Measurements from ENCODE around the gene DNAJC1. TPM values are rescaled to one million over a fixed set of nuclear protein-coding genes. Genes with fewer than 3 reads are reported as not detected.
"Not testable (repeated sequence)": the region's sequence is repeated elsewhere in the genome, so short reads cannot be mapped to it uniquely, and the experiment has no call there.

The DNAJC1 gene
- total RNA-seq, 1 donor from 2014 or later, result 12.0 TPM

- DNase-seq, result no peak
- H3K27ac ChIP-seq (replicated peaks), result no peak overlapping the region
- no peaks in the 10 kb centered on the region for H3K9me3 ChIP-seq (replicated peaks)
- peaks cover 3% of the 10 kb centered on the region for H3K36me3 ChIP-seq
- H3K27me3 ChIP-seq (ENCODE audit: low read depth), result no peaks in the 10 kb centered on the region
- no peaks in the 10 kb centered on the region for H3K4me1 ChIP-seq
- no peak overlapping the region for H3K4me3 ChIP-seq
- intact Hi-C loops (cut with micrococcal nuclease), result no loop called here
- no peak for TF ChIP-seq CTCF (IDR thresholded peaks at IDR 0.05; ENCODE audit: borderline replicate concordance)
Observed at GRCh38 chr10:21860718-21861117, 142.8 kb downstream of the DNAJC1 start.

GRCh38 chr10:21858455-21858854 lies 145.1 kb downstream of the DNAJC1 start:
- Histone ChIP-seq H3K4me3 (no peak overlapping the region), H3K27ac (replicated peaks) (no peak overlapping the region), H3K9me3 (replicated peaks) (no peaks in the 10 kb centered on the region), H3K36me3 (peaks cover 3% of the 10 kb centered on the region), H3K27me3 (ENCODE audit: low read depth) (no peaks in the 10 kb centered on the region), H3K4me1 (no peaks in the 10 kb centered on the region)
- DNase-seq, result no peak
- TF ChIP-seq CTCF (IDR thresholded peaks at IDR 0.05; ENCODE audit: borderline replicate concordance), result no peak
- intact Hi-C loops (cut with micrococcal nuclease), result no loop called here

- intact Hi-C loops (cut with micrococcal nuclease), result no loop called here
- Histone ChIP-seq H3K9me3 (replicated peaks) (peaks cover 34% of the 10 kb centered on the region), H3K4me3 (no peak overlapping the region), H3K4me1 (no peaks in the 10 kb centered on the region), H3K27me3 (ENCODE audit: low read depth) (no peaks in the 10 kb centered on the region), H3K36me3 (peaks cover 18% of the 10 kb centered on the region), H3K27ac (replicated peaks) (no peak overlapping the region)
- no peak for TF ChIP-seq CTCF (IDR thresholded peaks at IDR 0.05; ENCODE audit: borderline replicate concordance)
- DNase-seq, result no peak
Observed at GRCh38 chr10:21849607-21850006, 153.9 kb downstream of the DNAJC1 start.

- H3K27ac ChIP-seq (replicated peaks), result no peak overlapping the region
- intact Hi-C loops (cut with micrococcal nuclease), result no loop called here
- DNase-seq, result no peak
- no peaks in the 10 kb centered on the region for H3K4me1 ChIP-seq
- no peak for TF ChIP-seq CTCF (IDR thresholded peaks at IDR 0.05; ENCODE audit: borderline replicate concordance)
- no peak overlapping the region for H3K4me3 ChIP-seq
- no peaks in the 10 kb centered on the region for H3K36me3 ChIP-seq
- no peaks in the 10 kb centered on the region for H3K27me3 ChIP-seq (ENCODE audit: low read depth)
- H3K9me3 ChIP-seq (replicated peaks), result peaks cover 23% of the 10 kb centered on the region
Observed at GRCh38 chr10:21843645-21844044, 159.9 kb downstream of the DNAJC1 start.

- DNase-seq; H3K36me3 ChIP-seq; intact Hi-C loops (cut with micrococcal nuclease); H3K27me3 ChIP-seq (ENCODE audit: low read depth); H3K27ac ChIP-seq (replicated peaks); H3K4me1 ChIP-seq; H3K4me3 ChIP-seq: not testable (repeated sequence)
- peaks cover 29% of the 10 kb centered on the region for H3K9me3 ChIP-seq (replicated peaks)
Observed at GRCh38 chr10:21841273-21841672, 162.3 kb downstream of the DNAJC1 start.

- intact Hi-C loops (cut with micrococcal nuclease); H3K27ac ChIP-seq (replicated peaks); H3K4me1 ChIP-seq; H3K27me3 ChIP-seq (ENCODE audit: low read depth); DNase-seq; H3K4me3 ChIP-seq: not testable (repeated sequence)
- peaks cover 64% of the 10 kb centered on the region for H3K9me3 ChIP-seq (replicated peaks)
- H3K36me3 ChIP-seq, result peaks cover 29% of the 10 kb centered on the region
Observed at GRCh38 chr10:21837487-21837886, 166.0 kb downstream of the DNAJC1 start.

- intact Hi-C loops (cut with micrococcal nuclease); H3K27me3 ChIP-seq (ENCODE audit: low read depth); H3K27ac ChIP-seq (replicated peaks); H3K4me1 ChIP-seq; DNase-seq; H3K4me3 ChIP-seq: not testable (repeated sequence)
- Histone ChIP-seq H3K9me3 (replicated peaks) (peaks cover 75% of the 10 kb centered on the region), H3K36me3 (peaks cover 45% of the 10 kb centered on the region)
Observed at GRCh38 chr10:21834574-21834973, 169.0 kb downstream of the DNAJC1 start.
